NOMO-1 treated with dmso at 0.1 percent for 144 hours (cell line): ENCODE results near the gene ACVRL1.
"Not testable (repeated sequence)": the region's sequence is repeated elsewhere in the genome, so short reads cannot be mapped to it uniquely, and the experiment has no call there.

Experiments
- DNase-seq: peaks from one replicate; lab custom pipeline; 2025; ENCODE audit not compliant: unreplicated experiment; lab: John Stamatoyannopoulos, UW

ACVRL1 gene

GRCh38 chr12:51874000-51874399 lies 33.3 kb upstream of the ACVRL1 start:
- DNase-seq = no peak

- no peak for DNase-seq
Measured at GRCh38 chr12:51874486-51874885, 32.8 kb upstream of the ACVRL1 start.

- DNase-seq = no peak
Measured at GRCh38 chr12:51879102-51879501, 28.2 kb upstream of the ACVRL1 start.

GRCh38 chr12:51883295-51883694 lies 24.0 kb upstream of the ACVRL1 start:
- DNase-seq = no peak

GRCh38 chr12:51883998-51884675 lies 23.2 kb upstream of the ACVRL1 start:
- no peak for DNase-seq

GRCh38 chr12:51884676-51885229 lies 22.6 kb upstream of the ACVRL1 start:
- no peak for DNase-seq

DNA sequence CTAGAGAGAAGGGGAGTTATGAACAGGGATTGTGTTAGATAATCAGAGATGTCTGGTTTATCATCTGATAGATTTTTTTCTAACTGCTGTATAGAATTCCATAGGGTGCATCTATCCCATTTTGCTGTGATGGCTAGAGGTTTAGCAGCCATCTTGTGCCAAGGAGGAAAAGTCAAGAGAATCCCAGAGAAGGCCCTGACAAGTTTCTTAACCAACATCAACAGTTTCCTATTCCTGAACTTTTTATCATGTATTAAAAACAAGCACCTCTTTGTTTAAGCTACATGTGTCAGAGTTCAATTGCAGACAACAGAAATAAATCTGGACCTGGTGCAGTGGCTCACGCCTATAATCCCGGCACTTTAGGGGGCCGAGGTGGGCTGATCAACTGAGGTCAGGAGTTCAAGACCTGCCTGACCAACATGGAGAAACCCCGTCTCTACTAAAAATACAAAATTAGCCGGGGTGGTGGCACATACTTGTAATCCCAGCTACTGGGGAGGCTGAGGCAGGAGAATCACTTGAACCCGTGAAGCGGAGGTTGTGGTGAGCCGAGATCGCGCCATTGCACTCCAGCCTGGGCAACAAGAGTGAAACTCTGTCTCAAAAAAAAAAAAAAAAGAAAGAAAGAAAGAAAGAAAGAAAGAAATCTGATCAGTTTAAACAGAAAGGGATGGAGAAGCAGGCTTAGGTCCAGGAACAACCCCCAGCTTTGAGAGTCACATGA lies 21.8 kb upstream of the ACVRL1 start:
- DNase-seq = not testable (repeated sequence)

- peak; percentile 86 for DNase-seq
Measured at GRCh38 chr12:51886021-51886710, 21.1 kb upstream of the ACVRL1 start.

DNA sequence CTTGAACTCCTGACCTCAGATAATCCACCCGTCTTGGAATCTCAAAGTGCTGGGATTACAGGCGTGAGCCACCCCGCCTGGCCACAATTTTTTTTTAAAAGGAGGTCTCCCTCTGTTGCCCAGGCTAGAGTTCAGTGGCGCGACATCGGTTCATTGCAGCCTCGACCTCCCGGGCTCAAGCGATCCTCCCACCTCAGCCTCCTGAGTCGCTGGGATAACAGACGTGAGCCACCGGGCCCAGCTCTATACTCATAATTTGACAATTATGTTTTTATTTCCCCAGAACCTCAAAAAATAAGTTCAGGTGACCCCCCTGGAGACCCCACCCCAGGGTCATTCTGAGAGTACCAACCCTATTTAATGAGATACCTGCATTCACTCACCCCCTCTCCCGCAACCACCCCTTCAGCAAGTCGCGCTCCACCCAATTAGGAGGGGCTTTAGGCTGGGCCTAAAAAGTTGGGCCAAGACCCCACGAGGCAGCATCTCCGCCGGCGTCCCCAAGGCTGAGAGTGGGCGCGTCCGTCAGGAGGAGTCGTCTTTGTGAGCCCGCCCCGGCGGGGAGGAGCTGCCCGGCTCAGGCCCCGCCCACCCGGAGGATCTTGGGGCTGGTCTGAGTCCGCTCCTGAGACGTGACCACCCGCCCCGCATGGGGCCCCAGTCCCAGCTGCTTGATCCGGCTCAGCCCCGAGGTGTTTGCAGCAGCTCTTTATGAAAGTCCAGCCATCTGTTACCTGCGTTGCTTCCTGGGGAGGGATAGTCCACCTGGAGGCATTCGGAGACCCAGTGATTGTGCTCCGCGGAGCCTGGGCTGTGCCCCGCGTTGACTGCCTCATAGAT lies 19.6 kb upstream of the ACVRL1 start, which contains the start of gene ANKRD33:
ANKRD33 (plus strand) TSS at position 628 of the 840 bp plus-strand sequence; CDS start at position 712, 84 bp downstream.
- DNase-seq = no peak

GRCh38 chr12:51888316-51889215 lies 18.7 kb upstream of the ACVRL1 start:
- DNase-seq = no peak

DNA sequence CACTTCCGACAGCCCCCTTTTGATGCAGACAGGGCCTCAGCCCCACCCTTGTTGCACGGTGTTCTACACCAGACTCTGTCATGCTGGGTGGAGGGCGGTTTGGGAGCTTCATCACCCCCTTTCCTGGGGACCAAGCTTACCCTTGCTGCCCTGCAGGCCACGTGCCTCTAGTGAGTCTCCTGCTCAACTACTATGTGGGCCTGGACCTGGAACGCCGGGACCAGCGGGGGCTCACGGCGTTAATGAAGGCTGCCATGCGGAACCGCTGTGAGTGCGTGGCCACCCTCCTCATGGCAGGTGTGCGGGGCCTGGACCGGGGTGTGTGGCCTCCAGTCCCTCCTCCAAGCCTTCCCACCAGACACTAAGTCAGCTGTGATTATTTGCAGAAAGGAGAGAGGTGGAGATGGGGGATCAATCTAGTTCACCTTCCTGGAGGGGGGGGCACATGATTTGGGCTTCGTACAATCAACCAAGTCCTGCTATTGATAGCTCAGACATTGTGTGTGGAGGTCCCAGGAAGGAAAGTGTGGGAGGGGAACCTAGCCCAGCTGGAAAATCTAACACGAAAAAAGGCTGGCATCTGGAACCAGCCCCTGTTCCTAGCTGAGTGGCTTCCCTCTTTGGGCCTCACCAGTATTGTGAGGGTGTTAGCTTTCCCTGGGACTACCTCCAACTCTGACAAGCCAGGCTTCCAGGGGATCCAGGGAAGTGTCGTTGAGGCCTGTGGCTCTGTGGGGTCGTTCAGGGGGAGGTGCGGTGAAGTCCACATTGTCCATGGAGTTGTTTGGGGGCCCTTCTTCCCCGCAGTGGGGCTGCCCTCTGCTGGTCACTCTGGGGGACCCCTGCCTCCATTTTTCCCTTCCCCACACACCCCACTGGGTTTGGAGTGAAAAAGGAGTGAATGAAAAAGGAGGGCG lies 17.8 kb upstream of the ACVRL1 start:
- DNase-seq = no peak

DNA sequence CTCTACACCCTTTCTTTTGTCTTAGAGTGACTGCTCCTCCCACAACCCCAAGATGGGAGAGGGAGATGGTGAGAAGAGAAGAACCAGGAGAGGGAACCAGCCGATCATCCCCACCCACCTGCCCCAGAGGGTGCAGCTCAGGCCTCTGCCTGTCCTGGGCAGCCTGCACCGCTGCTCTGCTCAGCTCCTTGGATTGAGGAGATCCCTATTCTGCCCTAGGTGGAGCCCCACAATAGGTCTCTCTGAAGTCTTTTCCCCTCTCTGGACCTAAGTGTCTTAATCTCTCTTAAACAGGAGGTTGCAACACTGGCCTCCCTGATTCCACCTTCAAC lies 17.2 kb upstream of the ACVRL1 start:
- DNase-seq = no peak

DNA sequence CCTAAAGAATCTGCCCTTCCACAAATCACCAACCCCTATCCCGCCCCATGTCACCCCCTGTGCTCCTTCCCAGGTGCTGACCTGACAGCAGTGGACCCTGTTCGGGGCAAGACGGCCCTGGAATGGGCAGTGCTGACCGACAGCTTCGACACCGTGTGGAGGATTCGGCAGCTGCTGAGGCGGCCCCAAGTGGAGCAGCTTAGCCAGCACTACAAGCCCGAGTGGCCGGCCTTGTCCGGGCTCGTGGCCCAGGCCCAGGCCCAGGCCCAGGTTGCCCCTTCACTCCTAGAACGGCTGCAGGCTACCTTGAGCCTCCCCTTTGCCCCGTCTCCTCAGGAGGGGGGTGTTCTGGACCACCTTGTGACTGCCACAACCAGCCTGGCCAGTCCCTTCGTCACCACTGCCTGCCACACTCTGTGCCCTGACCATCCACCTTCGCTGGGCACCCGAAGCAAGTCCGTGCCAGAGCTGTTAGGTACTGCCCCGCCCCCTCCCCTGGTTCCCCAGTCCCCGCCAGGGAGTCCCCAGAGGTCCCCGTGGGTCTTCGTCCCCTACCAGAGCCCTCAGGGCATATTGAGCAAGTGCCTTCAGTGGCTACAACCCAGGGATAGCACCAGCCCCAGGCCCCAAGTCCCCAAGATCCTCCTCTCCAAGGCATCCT lies 16.7 kb upstream of the ACVRL1 start:
- DNase-seq = no peak

DNA sequence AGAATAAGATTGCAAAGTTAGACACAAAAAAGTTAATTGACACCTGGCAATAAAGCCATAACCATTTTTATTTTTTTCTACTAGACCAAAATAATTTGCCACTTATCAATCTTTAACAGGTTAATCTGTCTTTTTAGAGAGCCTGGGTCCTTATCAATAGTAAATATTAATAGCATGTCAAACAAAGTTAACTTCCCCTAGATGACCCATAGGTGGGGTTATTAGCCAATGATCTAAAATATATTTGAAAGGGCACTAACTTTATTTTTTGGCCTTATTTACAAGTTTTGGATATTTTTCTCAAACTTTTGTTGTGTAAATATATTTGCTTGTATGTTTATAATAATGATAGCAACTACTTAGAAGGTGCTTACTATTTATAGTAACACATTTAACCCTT lies 15.5 kb upstream of the ACVRL1 start:
- no peak for DNase-seq

- no peak for DNase-seq
Measured at GRCh38 chr12:51893786-51894185, 13.5 kb upstream of the ACVRL1 start.

GRCh38 chr12:51895378-51896135 lies 11.7 kb upstream of the ACVRL1 start:
- no peak for DNase-seq

GRCh38 chr12:51896236-51896635 lies 11.1 kb upstream of the ACVRL1 start:
- no peak for DNase-seq

DNA sequence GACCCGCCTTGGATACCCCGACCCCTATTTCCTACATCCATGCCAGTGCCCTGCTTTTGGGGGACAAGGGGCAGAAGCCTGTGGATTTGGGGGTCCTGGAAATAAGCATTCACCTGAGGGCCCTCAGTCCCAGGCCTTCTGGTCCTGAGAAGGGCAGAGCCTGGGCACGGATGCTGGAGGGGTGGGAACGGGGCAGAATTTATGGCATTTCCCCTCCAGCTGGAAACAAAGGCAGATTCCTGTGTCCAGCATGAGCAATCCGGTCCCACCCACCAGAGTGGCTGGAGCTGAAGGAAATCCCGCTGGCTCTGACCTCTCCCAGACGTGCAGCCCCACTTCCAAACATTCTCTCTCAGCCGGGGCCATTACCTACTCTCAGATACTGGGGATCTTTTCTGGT lies 10.1 kb upstream of the ACVRL1 start:
- no peak for DNase-seq
